HEK293T (cell line): ENCODE results near the gene FBXL7.

Source experiments
- CTBP1 ChIP-seq: fragments of 450-650 bp; IDR thresholded peaks from 2 replicates; pipeline ENCODE4 v1.6.1; 2016; ENCODE audit warnings: borderline replicate concordance
- FOXA1 ChIP-seq: fragments of 450-650 bp; IDR thresholded peaks from 2 replicates; pipeline ENCODE4 v1.6.1; 2016; ENCODE audit warnings: mild to moderate bottlenecking
- HDGF ChIP-seq: fragments of 450-650 bp; IDR thresholded peaks from 2 replicates; pipeline ENCODE4 v1.6.1; 2017; ENCODE audit warnings: antibody characterized with exemption, borderline replicate concordance
- NFRKB ChIP-seq: fragments of 450-650 bp; IDR thresholded peaks from 2 replicates; pipeline ENCODE4 v1.6.1; 2016; ENCODE audit warnings: mild to moderate bottlenecking, moderate library complexity
- SP1 ChIP-seq: fragments of 450-650 bp; IDR thresholded peaks from 2 replicates; pipeline ENCODE4 v1.6.1; 2017
- TARDBP ChIP-seq: fragments of 450-650 bp; IDR thresholded peaks from 2 replicates; pipeline ENCODE4 v1.6.1; 2016

GRCh38 chr5:15529821-15530220, 29.8 kb downstream of the FBXL7 start:
- TF ChIP-seq FOXA1 (no peak), SP1 (no peak), HDGF (no peak), CTBP1 (no peak), NFRKB (no peak), TARDBP (no peak)
